DMS53 treated with DMSO at 0.1 percent for 48 hours (cell line): ENCODE measurements around the gene CCDC146.
"Not testable (repeated sequence)": the region's sequence is repeated elsewhere in the genome, so short reads cannot be mapped to it uniquely, and the experiment has no call there.

ENCODE experiments used
- DNase-seq: peaks from one replicate; lab custom pipeline; 2025; ENCODE audit not compliant: unreplicated experiment; lab: John Stamatoyannopoulos, UW

Gene CCDC146

DNA sequence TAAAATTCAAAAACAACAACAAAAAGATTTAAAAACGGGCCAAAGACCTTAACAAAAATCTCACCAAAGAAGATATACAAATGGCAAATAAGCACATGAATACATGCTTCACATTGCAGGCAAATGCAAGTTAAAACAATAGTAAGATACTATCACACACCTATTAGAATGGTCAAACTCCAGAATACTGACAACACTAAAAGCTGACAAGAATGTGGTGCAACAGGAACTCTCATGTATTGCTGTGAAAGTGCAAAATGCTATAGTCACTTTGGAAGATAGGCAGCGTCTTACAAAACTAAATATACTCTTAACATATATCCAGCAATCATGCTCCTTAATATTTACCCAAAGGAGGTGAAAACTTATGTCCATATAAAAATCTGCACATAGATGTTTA is 16.3 kb downstream of the CCDC146 start:
- DNase-seq, result not testable (repeated sequence)

DNA sequence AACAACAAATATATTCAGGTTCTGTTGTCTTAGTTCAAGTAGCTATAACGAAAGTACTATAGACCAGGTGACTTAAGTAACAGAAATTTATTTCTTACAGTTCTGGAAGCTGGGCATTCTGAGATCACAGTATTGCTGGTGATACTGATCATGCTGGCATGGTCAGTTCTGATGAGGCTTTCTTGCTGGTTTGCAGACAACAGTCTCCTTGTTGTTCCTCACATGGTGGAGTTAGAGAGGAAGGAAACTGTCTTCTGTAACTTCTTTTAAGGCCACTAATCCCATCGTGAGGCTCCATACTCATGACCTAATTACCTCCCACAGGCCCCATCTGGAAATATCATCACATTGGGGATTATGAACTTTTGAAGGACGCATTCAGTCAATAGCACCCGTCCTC is 17.9 kb downstream of the CCDC146 start:
- not testable (repeated sequence) for DNase-seq

DNA sequence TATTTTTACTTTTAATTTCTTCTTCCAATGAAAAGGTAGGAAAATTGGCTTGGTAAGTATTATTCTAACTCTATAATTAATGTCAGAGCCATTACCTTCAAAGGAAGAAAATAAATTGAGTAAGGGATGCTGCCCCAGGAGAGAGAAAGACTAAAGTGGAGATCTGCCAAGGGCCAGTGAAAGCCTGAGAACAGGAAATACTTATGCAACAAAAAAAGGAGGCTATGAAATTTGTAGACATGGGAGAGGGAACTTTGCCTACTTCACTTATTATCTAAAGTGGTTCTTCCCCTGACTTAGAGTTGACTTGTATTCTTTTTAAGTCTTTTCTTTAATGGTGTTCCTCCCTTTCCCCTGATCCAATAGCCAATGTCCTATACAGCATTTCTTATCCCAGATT is 29.8 kb downstream of the CCDC146 start:
- not testable (repeated sequence) for DNase-seq

DNA sequence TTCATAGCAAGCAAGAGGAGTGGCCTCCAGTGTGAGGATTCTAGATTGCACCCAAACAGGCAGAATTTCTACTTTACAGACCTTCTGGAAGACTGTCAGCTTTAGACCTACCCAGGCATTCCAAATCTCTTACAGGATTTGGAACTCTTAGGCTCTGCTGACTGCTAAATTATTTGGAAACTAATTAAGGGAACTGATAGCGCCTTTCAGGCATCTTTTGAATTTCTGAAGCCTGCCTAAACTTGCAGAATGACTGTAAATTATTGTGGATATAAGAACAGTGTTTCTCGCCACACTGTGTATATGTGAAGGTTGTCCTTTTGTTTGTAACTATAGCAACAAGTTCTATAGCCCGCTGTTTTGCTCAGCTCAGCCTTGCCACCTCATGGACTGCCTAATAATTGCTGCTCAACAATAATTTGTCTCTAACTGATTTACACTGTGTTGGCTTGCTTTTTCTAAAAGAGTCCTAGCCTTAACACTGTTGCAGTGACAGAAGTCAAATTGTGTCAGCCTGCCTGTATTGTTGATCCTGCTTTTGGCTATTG is 32.6 kb downstream of the CCDC146 start:
- DNase-seq, result not testable (repeated sequence)

DNA sequence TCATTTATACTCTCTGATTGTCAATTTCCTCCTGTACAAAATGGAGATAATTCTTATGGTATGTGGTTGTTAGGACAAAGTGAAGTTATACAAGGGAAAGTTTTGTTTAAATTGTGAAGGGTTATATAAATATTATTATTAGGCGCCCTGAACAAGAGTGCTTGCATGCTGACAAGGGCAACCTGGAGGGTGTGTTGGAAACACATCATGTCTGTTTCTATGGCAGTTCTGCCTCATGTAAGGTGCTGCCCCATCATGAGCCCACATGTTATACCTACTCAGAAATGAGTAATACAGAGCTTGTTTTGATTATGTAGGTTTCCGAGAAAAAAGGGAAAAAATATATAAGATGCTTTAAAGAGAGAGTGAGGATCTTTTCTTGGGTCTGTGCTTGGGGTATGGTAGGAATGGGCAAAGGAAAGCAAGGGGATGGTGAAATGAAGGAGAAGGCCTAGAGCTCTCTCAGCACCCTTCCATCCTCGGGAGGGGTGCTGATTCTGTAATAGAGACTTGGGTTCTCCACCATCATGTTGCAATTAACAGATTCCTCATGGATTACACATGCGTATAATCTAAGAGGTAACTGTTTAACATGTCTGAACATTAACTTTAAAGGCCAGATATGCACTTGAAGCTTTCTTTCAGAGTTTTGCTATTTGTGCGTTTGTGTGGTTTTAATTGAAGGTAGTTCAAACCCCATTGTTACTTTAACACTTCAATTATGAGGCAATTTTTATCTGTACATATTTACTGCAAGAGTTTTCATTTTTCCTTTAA is 33.4 kb downstream of the CCDC146 start:
- not testable (repeated sequence) for DNase-seq

DNA sequence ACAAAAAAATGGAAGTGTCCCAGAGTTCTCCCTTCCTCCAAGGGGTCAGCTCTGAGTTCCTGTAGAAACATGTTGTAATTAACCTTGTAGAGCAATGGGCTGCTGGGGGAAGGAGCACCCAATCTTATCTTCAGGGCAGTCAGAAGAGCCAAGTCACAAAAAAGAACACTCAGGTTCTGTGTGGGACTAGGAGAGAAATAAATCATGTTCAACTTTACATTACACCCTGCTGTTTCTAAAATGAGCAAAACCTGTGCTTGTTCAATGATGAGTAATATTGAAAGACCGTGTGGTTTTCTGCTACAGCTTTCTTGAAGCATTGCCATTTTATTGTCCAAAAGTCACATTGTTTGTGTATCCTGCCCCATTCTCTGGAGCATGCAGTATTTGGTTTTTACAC is 34.6 kb downstream of the CCDC146 start:
- DNase-seq, result not testable (repeated sequence)

DNA sequence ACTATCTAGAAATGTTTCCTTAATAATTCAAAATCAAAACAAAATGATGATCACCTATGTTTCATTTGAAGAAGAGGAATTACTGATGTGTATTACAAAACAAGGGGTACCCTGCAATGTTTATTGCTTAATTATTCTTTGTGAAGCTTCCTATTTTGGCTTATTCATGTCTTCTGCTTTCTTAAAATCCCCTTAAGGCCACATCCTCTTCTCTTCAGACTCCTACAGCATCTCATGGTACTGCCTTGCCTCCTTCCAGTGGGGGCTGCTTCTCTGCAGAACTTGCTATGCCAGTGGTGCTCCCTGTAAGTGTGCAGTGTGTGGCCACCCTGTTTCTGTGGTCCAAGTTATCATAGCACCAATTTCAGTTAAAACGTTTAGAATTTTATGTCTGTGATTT is 35.0 kb downstream of the CCDC146 start:
- no peak for DNase-seq

DNA sequence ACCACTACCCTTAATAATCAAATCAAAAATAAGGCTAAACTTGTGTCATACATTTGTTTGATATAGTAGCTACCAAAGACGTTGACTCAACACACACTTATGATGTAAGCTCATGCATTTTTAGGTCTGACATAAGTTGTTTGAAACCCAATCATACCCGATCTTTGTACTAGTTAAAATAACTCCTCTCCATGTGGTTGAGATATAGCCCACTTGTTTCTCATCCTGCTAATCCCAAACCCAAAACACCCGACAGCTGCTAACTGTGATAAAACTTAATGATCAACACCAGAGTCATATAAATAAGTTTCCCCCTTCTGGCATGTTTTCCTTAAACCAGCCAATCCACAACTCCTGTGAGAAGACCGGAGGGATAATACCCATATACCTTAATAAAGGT is 48.7 kb downstream of the CCDC146 start:
- DNase-seq, result not testable (repeated sequence)

DNA sequence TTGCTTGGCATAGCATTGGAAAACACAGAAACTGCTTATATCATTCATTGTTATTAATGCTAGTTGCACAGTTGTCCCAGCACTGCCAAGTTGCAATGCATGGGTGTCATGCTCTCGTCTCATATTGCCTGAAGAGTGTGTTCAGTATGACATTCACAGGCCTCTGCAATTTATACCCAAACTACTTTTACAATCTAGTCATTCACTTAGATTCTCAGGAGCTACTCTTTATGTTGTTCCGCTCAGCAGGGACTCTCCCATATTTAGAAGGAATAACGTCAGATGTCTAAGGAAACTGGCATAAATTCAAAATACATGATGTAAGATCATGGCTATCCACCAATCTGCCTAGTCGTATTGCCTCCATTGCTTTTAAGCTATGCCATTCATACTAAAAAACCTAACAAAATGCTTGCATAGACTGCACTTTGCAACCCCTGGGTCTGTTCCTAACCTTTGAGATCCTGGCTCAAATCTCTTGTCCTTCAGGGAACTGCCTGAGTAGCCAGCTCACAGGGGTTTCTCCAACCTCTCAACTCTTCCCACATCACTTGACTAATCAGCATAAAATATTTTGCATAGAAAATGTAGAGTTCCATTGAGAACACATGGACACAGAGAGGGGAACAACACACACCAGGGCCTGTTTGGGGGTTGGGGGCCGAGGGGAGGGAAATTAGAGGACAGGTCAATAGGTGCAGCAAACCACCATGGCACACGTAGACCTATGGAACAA is 50.2 kb downstream of the CCDC146 start:
- DNase-seq, result not testable (repeated sequence)

DNA sequence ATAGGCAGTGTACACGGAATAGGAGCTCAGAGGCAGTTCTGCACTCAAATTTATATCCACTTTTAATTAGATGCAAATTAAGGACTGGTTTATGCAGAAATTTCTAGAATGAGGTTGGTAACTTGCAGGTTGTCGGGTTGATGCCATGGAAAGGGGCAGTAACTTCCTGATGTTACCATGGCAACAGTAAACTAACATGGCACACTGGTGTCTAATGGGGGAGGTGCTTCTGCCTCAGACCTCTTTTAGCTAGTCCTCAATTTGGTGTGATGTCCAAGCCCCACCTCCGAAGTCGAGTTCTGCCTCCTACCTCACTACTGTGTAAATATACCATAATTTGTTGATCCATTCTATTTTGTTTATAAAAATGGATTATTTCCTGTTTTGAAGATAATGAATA is 52.0 kb downstream of the CCDC146 start:
- DNase-seq, result not testable (repeated sequence)

DNA sequence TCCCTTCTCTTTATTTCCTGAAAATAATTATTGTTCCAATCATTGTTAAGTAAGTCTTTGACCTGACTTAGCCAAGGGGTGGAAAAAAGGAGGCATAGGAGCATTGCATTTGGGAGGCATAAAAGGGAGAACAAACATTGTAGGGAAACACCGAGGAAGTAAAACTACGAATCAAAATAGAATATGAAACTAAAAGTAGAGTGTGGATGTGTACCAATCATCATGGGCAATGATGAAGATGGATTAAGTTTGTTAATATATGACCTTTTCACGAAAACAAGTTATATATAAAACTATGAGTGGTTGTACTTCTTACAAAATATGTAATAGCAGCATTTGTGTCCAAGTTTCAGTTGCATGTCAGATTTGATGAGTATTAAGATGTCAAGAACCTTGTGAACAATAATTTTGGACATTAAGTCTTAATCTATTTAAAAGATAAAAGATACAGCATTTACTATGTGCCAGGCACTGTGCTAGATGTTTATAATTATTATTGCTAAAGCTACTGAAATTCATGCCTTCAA is 52.9 kb downstream of the CCDC146 start:
- DNase-seq, result not testable (repeated sequence)

DNA sequence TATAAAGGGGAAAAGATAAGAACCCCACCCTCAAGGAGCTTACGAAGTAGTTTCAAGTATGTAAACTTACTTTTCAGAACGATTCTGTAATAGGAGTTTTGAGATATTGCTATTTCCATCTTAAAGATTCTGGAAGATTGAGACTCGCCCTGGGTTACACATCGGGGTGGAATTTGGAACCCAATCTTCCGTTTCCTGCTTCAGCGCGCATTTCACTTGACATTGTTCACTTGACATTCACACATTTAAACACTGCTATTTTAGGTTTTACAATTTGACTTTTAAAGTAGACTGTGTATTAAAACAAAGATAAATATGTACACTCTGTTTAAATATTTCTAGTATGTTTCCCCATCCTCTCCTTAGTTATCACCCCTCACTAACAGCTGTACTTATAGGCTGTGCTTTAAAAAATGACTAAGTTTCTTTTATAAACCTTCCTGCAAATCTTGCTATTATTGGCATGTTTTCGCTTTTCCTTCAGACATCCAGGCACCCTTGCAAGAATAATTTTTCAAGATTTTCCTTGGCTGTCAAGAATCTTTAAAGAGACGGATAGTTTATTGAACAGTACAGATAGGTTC is 55.0 kb downstream of the CCDC146 start:
- DNase-seq, result not testable (repeated sequence)

DNA sequence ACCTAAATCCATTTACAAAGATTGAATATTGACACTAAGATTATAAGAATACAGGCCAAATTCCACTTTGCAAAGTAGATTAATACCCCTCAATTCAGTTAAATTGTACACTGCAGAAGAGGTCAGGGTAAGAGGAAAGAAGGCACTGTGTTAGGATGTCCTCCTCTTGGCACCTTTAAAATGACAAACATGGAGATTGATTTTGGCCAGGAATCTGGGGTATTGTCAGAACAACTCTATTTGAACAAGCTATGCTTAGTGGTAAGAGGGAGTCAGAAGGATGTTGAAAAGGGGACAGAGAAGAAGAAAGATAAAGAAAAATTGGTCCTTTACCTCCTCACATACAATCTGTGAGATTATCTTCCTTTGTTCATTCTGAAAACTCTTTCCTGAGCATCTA is 55.6 kb downstream of the CCDC146 start:
- DNase-seq, result not testable (repeated sequence)

DNA sequence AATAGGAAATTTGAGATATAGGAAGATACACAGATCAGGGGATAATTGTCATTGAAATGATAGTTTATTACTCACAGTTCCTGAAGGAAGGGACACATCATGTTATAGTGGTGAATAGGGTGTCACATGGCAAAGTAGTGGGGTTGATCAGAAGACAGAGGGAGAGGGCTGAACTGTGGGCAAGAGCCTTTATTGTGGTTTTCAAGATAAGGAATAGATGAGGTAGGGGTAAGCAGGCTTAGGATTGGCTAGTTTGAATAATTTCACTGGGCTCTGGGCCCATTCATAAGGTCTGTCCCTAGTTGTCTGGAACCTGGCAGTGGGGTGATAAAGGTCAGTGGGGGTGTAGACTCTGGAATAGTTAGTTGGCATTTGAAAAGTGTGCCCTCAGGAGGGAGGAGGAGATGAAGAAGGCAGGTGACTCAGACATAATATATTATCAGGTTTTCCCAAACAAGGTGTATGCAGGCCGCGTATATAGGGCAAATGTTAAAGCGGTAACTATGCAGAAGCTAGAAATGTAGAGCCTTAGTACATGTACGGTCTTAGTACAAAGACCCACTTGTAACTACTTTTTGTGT is 58.7 kb downstream of the CCDC146 start:
- no peak for DNase-seq

DNA sequence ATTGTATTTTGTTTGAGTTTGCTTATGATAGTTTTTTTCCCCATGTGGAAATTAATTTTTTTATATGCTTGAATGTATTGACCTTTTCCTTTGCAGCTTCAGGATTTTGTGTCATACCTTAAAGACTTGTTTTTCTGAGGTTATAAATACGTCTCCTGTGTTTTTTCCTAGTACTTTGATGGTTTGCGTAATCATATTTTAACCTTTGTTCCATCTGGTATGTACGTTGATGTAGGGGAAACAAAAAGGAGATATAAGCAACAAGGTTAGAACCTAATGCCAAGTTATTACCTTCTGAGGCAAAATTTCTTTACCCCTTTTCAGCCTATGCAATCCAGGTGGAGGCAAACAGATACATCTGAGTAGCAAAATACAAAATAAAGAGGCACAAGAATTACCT is 59.3 kb downstream of the CCDC146 start:
- DNase-seq, result no peak

DNA sequence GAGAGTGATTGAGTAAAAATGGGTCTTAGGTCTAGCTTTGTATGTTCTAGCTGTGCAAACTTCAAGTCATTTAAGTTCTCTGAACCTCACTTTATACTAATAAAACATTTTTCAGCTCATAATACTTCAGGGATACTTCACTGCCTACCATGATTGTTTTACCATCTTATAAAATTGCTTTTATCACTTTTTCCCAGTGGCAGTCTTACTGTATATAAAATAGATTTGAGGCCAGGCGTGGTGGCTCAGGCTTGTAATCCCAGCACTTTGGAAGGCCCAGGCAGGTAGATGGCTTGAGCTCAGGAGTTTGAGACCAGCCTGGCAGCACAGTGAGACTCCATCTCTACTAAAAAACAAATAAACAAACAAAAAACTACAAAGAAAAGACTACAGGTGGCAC is 59.8 kb downstream of the CCDC146 start:
- no peak for DNase-seq

DNA sequence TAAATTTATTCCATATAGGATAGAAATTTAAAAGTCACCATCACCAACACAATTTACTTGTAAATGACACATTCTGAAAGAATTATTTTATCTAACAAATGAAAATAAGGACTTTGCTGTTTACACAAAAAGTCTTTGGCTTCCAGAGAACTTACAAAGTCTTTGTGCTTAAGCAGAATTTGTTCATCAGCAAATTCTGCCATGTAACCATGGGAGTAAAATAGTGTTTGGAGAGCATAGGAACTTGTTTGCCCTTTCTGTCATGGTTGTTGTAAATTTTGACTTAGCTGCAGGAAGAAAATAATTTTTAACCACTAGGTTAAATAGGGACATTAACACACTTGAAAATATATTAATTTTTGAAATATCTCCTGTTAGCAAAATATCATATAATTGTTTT is 62.0 kb downstream of the CCDC146 start:
- no peak for DNase-seq

DNA sequence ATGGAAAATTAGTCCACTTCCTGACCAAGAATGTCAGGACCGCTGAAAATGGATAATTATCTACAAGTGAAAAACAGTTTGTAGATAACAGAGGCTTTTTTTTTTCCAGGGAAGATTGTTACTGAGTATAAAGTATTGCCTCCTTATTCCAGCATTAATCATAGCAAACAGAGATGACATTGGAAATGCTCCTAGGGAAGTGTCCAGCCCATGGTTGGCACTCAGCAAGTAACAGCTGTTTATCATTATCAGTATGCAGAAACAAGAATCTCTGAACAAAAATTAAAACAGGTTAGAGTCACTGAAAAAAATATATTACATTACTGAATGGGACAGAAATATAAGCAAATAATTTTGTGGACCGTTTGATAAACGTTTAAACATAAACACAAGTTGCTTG is 62.6 kb downstream of the CCDC146 start:
- DNase-seq, result no peak

DNA sequence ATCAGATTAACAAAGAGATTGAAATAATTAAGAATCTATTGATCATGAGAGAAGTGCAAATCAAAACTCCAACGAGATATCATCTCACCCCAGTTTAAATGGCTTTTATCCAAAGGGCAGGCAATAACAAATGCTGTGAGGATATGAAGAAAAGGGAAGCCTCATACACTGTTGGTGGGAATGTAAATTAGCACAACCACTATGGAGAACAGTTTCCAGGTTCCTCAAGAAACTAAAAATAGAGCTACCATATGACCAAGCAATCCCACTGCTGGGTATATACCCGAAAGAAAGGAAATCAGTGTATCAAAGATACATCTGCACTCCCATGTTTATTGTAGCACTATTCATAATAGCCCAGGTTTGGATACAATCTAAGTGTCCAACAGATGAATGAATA is 63.5 kb downstream of the CCDC146 start:
- DNase-seq, result no peak

DNA sequence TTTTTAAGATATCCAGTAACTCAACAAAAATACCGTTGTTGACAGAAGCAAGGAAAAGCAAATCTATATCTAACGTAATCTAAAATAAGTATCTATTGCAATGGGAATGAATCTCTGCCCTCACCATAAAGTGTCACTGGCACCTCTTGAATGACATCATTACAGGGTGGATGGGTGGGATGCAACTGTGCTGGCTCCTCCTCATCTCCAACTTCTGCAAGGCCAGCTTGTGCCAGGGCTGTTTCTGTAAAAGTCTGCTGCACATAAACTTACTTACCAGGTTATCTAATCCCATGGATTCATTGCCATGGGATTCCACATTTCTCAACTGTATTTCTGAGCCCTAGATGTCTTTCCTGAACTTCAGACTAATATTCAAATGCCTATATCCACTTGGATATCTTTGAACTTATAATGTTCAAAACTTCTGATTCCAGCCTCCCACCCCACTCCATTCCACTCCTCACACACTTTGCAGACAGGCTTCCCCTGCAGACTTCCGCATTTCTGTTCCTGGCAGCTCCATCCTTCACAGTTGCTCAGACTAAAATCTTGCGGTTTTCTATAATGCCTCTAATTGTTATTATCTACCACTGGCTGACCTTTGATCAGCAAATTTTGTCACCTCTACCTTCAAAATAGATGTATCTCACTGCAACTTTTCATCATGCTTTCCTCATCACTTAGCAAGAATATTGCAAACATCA is 66.5 kb downstream of the CCDC146 start:
- DNase-seq, result no peak

DNA sequence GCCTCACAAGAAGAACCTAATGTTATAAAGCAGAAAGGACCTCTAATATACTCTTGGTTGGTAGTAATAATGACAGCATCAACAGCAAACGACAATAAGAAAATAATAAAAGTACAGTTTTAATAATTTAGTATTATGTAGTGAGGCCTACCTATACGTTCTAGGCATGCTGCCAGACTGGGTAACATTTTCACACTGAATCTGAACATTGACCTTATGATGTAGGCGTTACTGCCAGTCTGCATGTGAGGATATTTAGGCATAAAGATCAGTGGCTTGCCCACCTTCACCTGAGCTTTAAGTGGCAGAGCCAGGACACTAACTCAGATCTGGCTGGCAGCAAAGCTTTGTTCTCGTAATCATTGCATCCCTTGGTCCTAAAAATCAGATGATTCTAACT is 74.7 kb downstream of the CCDC146 start:
- no peak for DNase-seq
